Measurements from ENCODE around the gene CNOT1.

DNA sequence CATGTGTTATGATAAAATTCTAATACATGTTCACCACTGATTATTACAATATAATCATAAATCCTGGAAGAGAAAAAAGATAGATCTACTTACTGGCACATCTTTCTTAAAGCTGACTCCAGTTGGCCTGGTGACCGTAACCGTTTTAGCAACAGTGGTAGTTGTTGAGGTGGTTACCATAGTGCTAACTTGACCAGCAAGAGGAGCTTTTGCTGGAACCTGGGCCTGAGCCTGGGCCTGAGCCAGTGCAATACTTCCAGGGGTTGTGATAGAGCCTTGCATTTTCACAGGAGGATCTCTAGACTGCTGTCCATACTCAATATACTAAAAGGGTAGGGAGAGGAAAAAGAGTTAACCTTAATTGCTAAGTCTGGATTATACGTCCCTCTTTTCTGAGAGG lies 78.1 kb downstream of the CNOT1 start:
- TF ChIP-seq POLR2A (IDR thresholded peaks at IDR 0.05; ENCODE audit: low read depth, low read length) (no peak), POLR2AphosphoS5 (IDR thresholded peaks at IDR 0.05; ENCODE audit: low read depth, low read length) (no peak)

Data from GM12892 (cell line).